Measurements from ENCODE around the gene GFRA4.

GFRA4 gene

GRCh38 chr20:3696745-3697587 is 33.8 kb upstream of the GFRA4 start:
- DNase-seq, result no peak
- in situ Hi-C loops (cut with HindIII; ENCODE audit: low pct_ligation_motif_present, low pct_unique_long_range_greater_than_20kb, low sequenced_read_pairs), result no loop called here

DNA sequence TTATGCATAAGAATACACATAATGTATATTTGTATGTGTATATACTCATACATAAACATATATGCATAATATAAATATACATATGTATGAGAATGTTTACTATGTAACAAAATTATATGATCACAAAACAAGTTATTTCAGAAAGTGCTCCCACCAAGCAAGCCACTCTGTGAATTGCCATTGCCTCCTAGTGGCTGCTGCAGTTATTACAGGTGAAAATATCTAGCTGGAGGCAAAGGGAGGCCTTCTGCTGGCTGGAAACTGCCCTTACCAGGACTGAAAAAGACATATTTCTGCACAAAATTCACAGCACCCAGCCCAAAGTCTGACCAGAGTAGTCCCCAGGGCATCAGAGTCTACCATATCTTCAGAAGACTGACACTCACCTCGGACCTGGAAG is 33.0 kb upstream of the GFRA4 start:
- in situ Hi-C loops (cut with HindIII; ENCODE audit: low pct_ligation_motif_present, low pct_unique_long_range_greater_than_20kb, low sequenced_read_pairs), result no loop called here
- DNase-seq, result no peak

- no peak for DNase-seq
- in situ Hi-C loops (cut with HindIII; ENCODE audit: low pct_ligation_motif_present, low pct_unique_long_range_greater_than_20kb, low sequenced_read_pairs), result no loop called here
Observed at GRCh38 chr20:3694864-3695263, 31.7 kb upstream of the GFRA4 start.

DNA sequence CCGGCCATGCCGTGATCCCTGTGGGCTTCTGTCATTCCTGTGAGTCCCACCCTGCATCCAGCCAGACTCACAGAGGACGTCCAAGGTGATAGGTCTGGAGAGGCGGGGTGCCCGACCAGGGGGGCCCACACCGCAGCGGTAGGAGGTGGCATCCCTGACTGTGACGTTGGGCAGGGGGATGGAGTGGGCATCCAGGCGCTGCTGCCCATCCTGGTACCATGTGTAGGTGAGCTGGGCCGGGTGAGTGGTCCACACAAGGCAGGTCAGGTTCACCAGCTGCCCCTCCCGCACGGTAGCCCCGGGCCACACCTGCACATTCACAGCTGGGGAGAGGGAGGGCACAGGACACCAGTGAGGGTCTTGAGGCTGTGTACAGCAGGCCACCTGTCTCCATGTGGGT is 30.2 kb upstream of the GFRA4 start:
- no peak for DNase-seq
- in situ Hi-C loops (cut with HindIII; ENCODE audit: low pct_ligation_motif_present, low pct_unique_long_range_greater_than_20kb, low sequenced_read_pairs), result no loop called here

- no peak for DNase-seq
- in situ Hi-C loops (cut with HindIII; ENCODE audit: low pct_ligation_motif_present, low pct_unique_long_range_greater_than_20kb, low sequenced_read_pairs), result no loop called here
Observed at GRCh38 chr20:3692706-3693294, 29.6 kb upstream of the GFRA4 start.

DNA sequence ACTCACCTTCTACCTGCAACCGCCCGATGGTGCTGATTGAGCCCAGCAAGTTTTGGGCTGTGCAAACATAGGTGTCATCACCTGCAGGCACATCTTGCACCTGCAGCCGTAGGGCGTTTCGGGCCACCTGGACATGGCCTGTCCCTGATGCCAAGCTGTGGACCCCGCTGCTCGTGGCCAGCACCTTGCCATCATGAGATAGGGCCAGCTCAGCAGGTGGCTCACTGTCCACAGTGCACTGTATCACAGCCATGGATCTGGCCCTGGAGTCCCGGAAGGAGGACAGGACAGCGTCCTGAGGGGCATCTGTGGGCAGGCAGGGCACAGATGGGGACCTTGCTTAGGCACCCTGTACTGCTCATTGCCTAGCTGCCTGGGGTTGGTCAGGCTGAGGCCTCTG is 28.7 kb upstream of the GFRA4 start:
- in situ Hi-C loops (cut with HindIII; ENCODE audit: low pct_ligation_motif_present, low pct_unique_long_range_greater_than_20kb, low sequenced_read_pairs), result no loop called here
- DNase-seq, result no peak

GRCh38 chr20:3691306-3691705 is 28.1 kb upstream of the GFRA4 start:
- in situ Hi-C loops (cut with HindIII; ENCODE audit: low pct_ligation_motif_present, low pct_unique_long_range_greater_than_20kb, low sequenced_read_pairs), result no loop called here
- DNase-seq, result no peak

- in situ Hi-C loops (cut with HindIII; ENCODE audit: low pct_ligation_motif_present, low pct_unique_long_range_greater_than_20kb, low sequenced_read_pairs), result no loop called here
- no peak for DNase-seq
Observed at GRCh38 chr20:3690413-3690812, 27.2 kb upstream of the GFRA4 start.

DNA sequence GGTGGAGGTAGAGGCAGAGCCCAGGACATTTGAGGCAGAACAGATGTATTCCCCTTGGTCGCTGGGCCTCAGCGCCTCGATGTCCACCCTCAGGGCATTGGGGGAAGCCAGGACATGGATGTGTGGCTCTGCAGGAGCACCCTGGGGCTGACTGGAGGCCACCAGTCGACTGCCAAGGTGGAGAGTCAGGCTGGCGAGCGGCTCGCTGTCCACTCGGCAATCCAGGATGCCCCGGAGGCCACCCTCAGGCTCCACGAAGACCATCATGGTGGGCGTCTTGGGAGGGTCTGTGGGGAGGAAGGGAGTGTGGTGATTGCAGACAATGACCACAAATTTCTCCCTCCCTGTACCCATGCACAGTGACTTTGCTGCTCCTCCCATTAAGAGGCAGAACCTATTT is 26.8 kb upstream of the GFRA4 start:
- no peak for DNase-seq
- in situ Hi-C loops (cut with HindIII; ENCODE audit: low pct_ligation_motif_present, low pct_unique_long_range_greater_than_20kb, low sequenced_read_pairs), result no loop called here

GRCh38 chr20:3687655-3688054 is 24.5 kb upstream of the GFRA4 start:
- peak; percentile 38 for DNase-seq
- in situ Hi-C loops (cut with HindIII; ENCODE audit: low pct_ligation_motif_present, low pct_unique_long_range_greater_than_20kb, low sequenced_read_pairs), result no loop called here

- in situ Hi-C loops (cut with HindIII; ENCODE audit: low pct_ligation_motif_present, low pct_unique_long_range_greater_than_20kb, low sequenced_read_pairs), result no loop called here
- DNase-seq, result peak; percentile 58
Observed at GRCh38 chr20:3686867-3687321, 23.7 kb upstream of the GFRA4 start.

- no peak for DNase-seq
- in situ Hi-C loops (cut with HindIII; ENCODE audit: low pct_ligation_motif_present, low pct_unique_long_range_greater_than_20kb, low sequenced_read_pairs), result no loop called here
Observed at GRCh38 chr20:3686421-3686820, 23.2 kb upstream of the GFRA4 start.

GRCh38 chr20:3685341-3685740 is 22.1 kb upstream of the GFRA4 start:
- no peak for DNase-seq
- in situ Hi-C loops (cut with HindIII; ENCODE audit: low pct_ligation_motif_present, low pct_unique_long_range_greater_than_20kb, low sequenced_read_pairs), result no loop called here

DNA sequence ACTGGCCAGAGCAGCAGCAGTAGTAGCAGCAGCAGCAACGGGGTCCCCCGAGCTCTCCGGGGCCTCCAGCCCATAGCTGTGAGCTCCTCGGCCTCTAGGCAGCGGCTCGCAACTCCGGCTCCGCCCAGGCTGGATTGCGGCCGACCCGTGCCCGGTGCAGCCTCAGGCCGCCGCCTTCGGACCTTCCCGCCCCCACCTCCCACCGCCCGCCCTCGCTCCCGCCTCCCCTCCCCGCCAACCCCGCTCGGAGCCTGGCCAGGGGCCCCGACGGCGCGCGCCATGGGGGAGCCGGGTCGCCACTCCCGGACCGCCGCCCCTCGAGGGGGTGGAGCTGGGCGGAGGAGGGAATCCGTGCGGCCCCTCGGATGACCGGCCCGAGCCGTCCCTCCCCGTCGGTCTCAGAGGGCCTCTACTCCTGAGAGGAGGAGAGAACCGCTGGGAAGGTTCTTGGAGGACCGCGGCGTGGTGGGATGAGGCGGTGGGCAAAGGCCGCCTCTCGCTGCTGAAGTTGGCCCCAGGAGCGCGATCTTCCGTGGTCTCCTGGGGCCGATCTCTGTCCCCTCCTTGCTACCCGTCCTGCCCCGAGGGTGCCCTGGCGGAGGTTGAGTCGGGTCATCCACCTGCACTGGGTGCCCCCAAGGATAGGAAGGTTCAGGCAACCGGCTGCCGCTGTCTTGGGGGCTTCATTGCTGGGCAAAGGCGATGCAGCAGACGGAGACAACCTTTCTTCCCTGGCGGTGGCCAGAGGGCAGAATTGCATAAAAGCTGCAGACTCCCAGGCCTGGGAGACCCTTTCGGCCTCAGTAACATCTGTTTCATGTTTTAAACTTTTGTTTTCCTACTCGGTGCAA is 19.0 kb upstream of the GFRA4 start, which contains the start of gene ADAM33:
TSS of gene ADAM33 (minus strand) at position 80 of the 851 bp plus-strand sequence. CDS start at position 74, 6 bp downstream.
- in situ Hi-C loops (cut with HindIII; ENCODE audit: low pct_ligation_motif_present, low pct_unique_long_range_greater_than_20kb, low sequenced_read_pairs), result no loop called here
- no peak for DNase-seq

DNA sequence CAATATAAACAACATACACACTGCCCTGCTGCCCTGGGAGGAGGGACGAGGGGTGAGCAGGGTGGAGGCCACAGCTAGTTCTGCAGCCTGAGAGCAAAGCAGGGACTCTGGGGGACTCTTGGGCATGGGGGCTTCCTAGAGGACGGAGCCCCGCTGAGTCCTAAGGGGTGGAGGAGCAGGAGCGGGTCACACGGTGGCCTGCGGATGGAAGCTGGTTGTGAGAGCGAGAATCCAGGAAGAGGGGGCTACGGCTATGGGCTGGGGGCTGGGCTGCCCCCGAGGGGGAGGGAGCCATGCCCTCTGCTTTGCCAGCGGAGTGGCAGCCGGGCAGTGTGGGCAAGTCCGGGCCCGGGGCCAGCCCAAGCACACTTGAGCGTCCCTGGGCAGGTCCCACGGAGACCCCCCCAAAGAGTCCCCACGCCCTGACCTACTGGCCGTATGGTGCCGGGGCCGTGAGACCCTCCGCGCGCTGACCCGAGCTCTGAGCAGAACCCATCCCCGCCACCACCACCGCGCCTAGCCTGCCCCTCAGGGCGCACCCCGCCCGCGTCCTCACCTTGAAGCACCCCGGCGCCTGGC is 18.2 kb upstream of the GFRA4 start:
- in situ Hi-C loops (cut with HindIII; ENCODE audit: low pct_ligation_motif_present, low pct_unique_long_range_greater_than_20kb, low sequenced_read_pairs), result no loop called here
- no peak for DNase-seq

DNA sequence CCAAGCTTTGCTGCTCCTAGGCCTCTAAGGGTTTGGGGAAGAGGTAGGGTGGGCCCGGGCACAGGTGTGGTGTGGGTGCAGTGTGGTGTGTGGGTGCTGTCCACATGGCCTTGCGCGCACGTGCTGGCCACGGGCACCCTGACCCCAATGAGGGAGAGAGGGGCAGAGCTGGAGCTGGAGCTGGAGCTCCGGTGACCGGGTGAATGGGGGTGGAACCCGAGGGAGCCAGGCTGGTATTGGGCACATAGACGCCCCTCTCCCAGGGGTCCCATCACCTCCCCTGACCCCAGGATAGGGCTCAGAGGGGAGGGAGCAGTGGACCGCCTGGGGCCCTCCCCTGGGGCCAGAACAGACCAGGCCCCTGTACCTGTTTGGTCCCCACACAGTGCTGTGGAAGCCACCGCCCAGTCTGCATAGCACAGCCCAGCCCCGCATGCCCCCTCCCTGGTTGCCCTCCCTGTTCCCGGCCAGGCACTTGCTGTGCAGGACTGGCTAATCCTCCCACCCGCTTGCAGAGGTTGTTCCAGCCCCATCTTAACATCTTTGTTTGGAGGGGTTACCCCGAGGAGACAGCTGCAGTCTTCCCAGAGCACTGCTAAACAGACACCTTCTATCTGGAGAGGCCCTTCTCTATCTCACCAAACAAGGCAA is 17.6 kb upstream of the GFRA4 start:
- in situ Hi-C loops (cut with HindIII; ENCODE audit: low pct_ligation_motif_present, low pct_unique_long_range_greater_than_20kb, low sequenced_read_pairs), result no loop called here
- no peak for DNase-seq

GRCh38 chr20:3679749-3680700 is 16.8 kb upstream of the GFRA4 start:
- no peak for DNase-seq
- in situ Hi-C loops (cut with HindIII; ENCODE audit: low pct_ligation_motif_present, low pct_unique_long_range_greater_than_20kb, low sequenced_read_pairs), result no loop called here
